Measurements from ENCODE around the gene UGT1A6.

Gene UGT1A6

GRCh38 chr2:233816771-233817170 is 124.1 kb downstream of the UGT1A6 start:
- DNase-seq (ENCODE audit: low read depth): no peak
- in situ Hi-C loops (cut with HindIII; ENCODE audit: low sequenced_read_pairs): no loop called here
- H3K4me3 ChIP-seq (ENCODE audit: low read depth, low read length): no peak overlapping the region
- TF ChIP-seq CTCF (IDR thresholded peaks at IDR 0.05; ENCODE audit: low read depth, low read length, missing control alignments): no peak

- in situ Hi-C loops (cut with HindIII; ENCODE audit: low sequenced_read_pairs): no loop called here
- no peak for TF ChIP-seq CTCF (IDR thresholded peaks at IDR 0.05; ENCODE audit: low read depth, low read length, missing control alignments)
- no peak for DNase-seq (ENCODE audit: low read depth)
- H3K4me3 ChIP-seq (ENCODE audit: low read depth, low read length): no peak overlapping the region
Observed at GRCh38 chr2:233817361-233817911, 124.7 kb downstream of the UGT1A6 start.

GRCh38 chr2:233817995-233818638 is 125.4 kb downstream of the UGT1A6 start:
- H3K4me3 ChIP-seq (ENCODE audit: low read depth, low read length): no peak overlapping the region
- no peak for DNase-seq (ENCODE audit: low read depth)
- in situ Hi-C loops (cut with HindIII; ENCODE audit: low sequenced_read_pairs): no loop called here
- no peak for TF ChIP-seq CTCF (IDR thresholded peaks at IDR 0.05; ENCODE audit: low read depth, low read length, missing control alignments)

- in situ Hi-C loops (cut with HindIII; ENCODE audit: low sequenced_read_pairs): no loop called here
- no peak for TF ChIP-seq CTCF (IDR thresholded peaks at IDR 0.05; ENCODE audit: low read depth, low read length, missing control alignments)
- no peak for DNase-seq (ENCODE audit: low read depth)
- H3K4me3 ChIP-seq (ENCODE audit: low read depth, low read length): no peak overlapping the region
Observed at GRCh38 chr2:233818639-233819621, 126.2 kb downstream of the UGT1A6 start.

- DNase-seq (ENCODE audit: low read depth): no peak
- no peak for TF ChIP-seq CTCF (IDR thresholded peaks at IDR 0.05; ENCODE audit: low read depth, low read length, missing control alignments)
- in situ Hi-C loops (cut with HindIII; ENCODE audit: low sequenced_read_pairs): no loop called here
- H3K4me3 ChIP-seq (ENCODE audit: low read depth, low read length): no peak overlapping the region
Observed at GRCh38 chr2:233819884-233820773, 127.4 kb downstream of the UGT1A6 start.

- in situ Hi-C loops (cut with HindIII; ENCODE audit: low sequenced_read_pairs): no loop called here
- H3K4me3 ChIP-seq (ENCODE audit: low read depth, low read length): no peak overlapping the region
- no peak for DNase-seq (ENCODE audit: low read depth)
- no peak for TF ChIP-seq CTCF (IDR thresholded peaks at IDR 0.05; ENCODE audit: low read depth, low read length, missing control alignments)
Observed at GRCh38 chr2:233820774-233821105, 128.1 kb downstream of the UGT1A6 start.

Measured in astrocyte of the cerebellum (primary cell).